A549 (cell line): ENCODE measurements around the gene MINDY4. TPM values are rescaled to one million over a fixed set of nuclear protein-coding genes. Genes with fewer than 3 reads are reported as not detected.

Experiments used
- ATAC-seq, 2 experiments: fragments of 200-7000 bp in 1 of 2; fragments of >200 bp in 1 of 2; cut with Nextera tagmentation in 1 of 2; cut with Tn5 transposase in 1 of 2; 3 replicates each; pipeline versions ENCODE4 v1.8.0 to v1.9.1; 2018 to 2020; ENCODE audit warnings: mild to moderate bottlenecking in 1 of 2, moderate library complexity in 1 of 2
- CTCF ChIA-PET: fragments of 300-600 bp; sonication (Branson Sonifier 250); formaldehyde crosslinking; extraction: SDS; loops from one replicate; lab custom pipeline; 2021; ENCODE audit warnings: antibody characterized with exemption, inconsistent platforms; lab: Yijun Ruan, JAX
- POLR2A ChIA-PET: fragments of 350-600 bp; formaldehyde crosslinking; extraction: SDS; loops from one replicate; lab custom pipeline; 2021; ENCODE audit warnings: antibody characterized with exemption, inconsistent platforms; lab: Yijun Ruan, JAX
- DNase-seq, 2 experiments: peaks; one replicate each; pipeline versions ENCODE4 v3.0.0 to v3.0.0-alpha.2; 2011 to 2016; ENCODE audit warnings: low read depth in 1 of 2, low spot score in 1 of 2
- FAIRE-seq: peaks from 2 replicates; lab custom pipeline; 2011; peaks lifted over from hg19 to GRCh38; lab: Jason Lieb, UNC
- H3K27ac ChIP-seq, 2 experiments: fragments of >200 bp; sonication (Bioruptor Twin); formaldehyde crosslinking; 3 replicates each; pipeline ENCODE4 v1.5.1; 2016 to 2017
- H3K4me1 ChIP-seq: fragments of >200 bp; sonication (Bioruptor Twin); formaldehyde crosslinking; 3 replicates; pipeline ENCODE4 v1.6.1; 2016
- H3K4me2 ChIP-seq: fragments of >200 bp; sonication (Bioruptor Twin); formaldehyde crosslinking; 3 replicates; pipeline ENCODE4 v1.6.1; 2016
- H3K4me3 ChIP-seq: fragments of >200 bp; sonication (Bioruptor Twin); formaldehyde crosslinking; 3 replicates; pipeline ENCODE4 v1.5.1; 2016
- H3K9me3 ChIP-seq: fragments of >200 bp; sonication (Bioruptor Twin); formaldehyde crosslinking; 3 replicates; pipeline ENCODE4 v1.6.1; 2016
- ATOH8 ChIP-seq: fragments of 250-450 bp; sonication (Bioruptor Pico); IDR thresholded peaks from 2 replicates; pipeline ENCODE4 v1.5.0; 2020; ENCODE audit warnings: low read depth, mild to moderate bottlenecking, moderate library complexity
- BCL3 ChIP-seq: fragments of >200 bp; sonication (Bioruptor Twin); formaldehyde crosslinking; IDR thresholded peaks from 3 replicates; pipeline ENCODE4 v1.6.1; 2016
- CBX8 ChIP-seq: fragments of 200-600 bp; sonication (generic); IDR thresholded peaks from 2 replicates; pipeline ENCODE4 v1.6.1; 2016
- CHD2 ChIP-seq: fragments of 150-350 bp; IDR thresholded peaks from 2 replicates; pipeline ENCODE4 v1.6.1; 2014; ENCODE audit warnings: low read length; ENCODE audit not compliant: partially characterized antibody
- CHD4 ChIP-seq: fragments of 200-600 bp; sonication (generic); IDR thresholded peaks from 2 replicates; pipeline ENCODE4 v1.6.1; 2016; ENCODE audit warnings: antibody characterized with exemption, mild to moderate bottlenecking, borderline replicate concordance
- CTCF ChIP-seq: fragments of >200 bp; sonication (Bioruptor Twin); formaldehyde crosslinking; IDR thresholded peaks from 3 replicates; pipeline ENCODE4 v1.5.1; 2016
- EHF ChIP-seq: fragments of 250-450 bp; sonication (Bioruptor Pico); IDR thresholded peaks from 2 replicates; pipeline ENCODE4 v1.5.0; 2020; ENCODE audit warnings: mild to moderate bottlenecking
- ESRRA ChIP-seq: fragments of 150-350 bp; IDR thresholded peaks from 2 replicates; pipeline ENCODE4 v1.6.1; 2014; ENCODE audit warnings: mild to moderate bottlenecking, low read length, borderline replicate concordance
- FOSL2 ChIP-seq, 2 experiments: fragments of 450-650 bp in 1 of 2; fragments of >200 bp in 1 of 2; sonication (Bioruptor Twin) in 1 of 2; formaldehyde crosslinking; IDR thresholded peaks; 2 replicates each; pipeline versions ENCODE4 v1.5.0 to v1.6.1; 2016 to 2020; ENCODE audit warnings: mild to moderate bottlenecking in 1 of 2, moderate library complexity in 1 of 2
- HEYL ChIP-seq: fragments of 250-450 bp; sonication (Bioruptor Pico); IDR thresholded peaks from 2 replicates; pipeline ENCODE4 v1.8.0; 2021; ENCODE audit warnings: mild to moderate bottlenecking, moderate library complexity
- HMGXB4 ChIP-seq: fragments of 250-450 bp; sonication (Bioruptor Pico); IDR thresholded peaks from 2 replicates; pipeline ENCODE4 v1.5.0; 2021; ENCODE audit warnings: mild to moderate bottlenecking, moderate library complexity, borderline replicate concordance
- HOXA7 ChIP-seq: fragments of 250-450 bp; sonication (Bioruptor Pico); IDR thresholded peaks from 2 replicates; pipeline ENCODE4 v1.5.0; 2020; ENCODE audit warnings: mild to moderate bottlenecking, moderate library complexity
- HOXB13 ChIP-seq: fragments of 250-450 bp; sonication (Bioruptor Pico); IDR thresholded peaks from 2 replicates; pipeline ENCODE4 v1.5.0; 2020; ENCODE audit warnings: low read depth, mild to moderate bottlenecking, moderate library complexity
- JUN ChIP-seq, 2 experiments: fragments of >200 bp; sonication (Bioruptor Twin); formaldehyde crosslinking; IDR thresholded peaks; 2 replicates in 1 of 2; 3 replicates in 1 of 2; pipeline ENCODE4 v1.6.1; 2016 to 2017
- MAFK ChIP-seq: fragments of 450-650 bp; IDR thresholded peaks from 2 replicates; pipeline ENCODE4 v1.6.1; 2014; ENCODE audit not compliant: partially characterized antibody
- MYC ChIP-seq: IDR thresholded peaks from 2 replicates; pipeline ENCODE4 v1.6.1; 2012; ENCODE audit warnings: mild to moderate bottlenecking, inconsistent platforms, low read length, improper control_type of control experiment, borderline replicate concordance
- NFE2L2 ChIP-seq: fragments of 150-350 bp; conservative IDR thresholded peaks from 2 replicates; pipeline ENCODE4 v1.6.1; 2014; ENCODE audit warnings: low read length
- NPAS2 ChIP-seq: fragments of 250-450 bp; sonication (Bioruptor Pico); IDR thresholded peaks from 2 replicates; pipeline ENCODE4 v1.8.0; 2022; ENCODE audit warnings: mild to moderate bottlenecking, moderate library complexity, borderline replicate concordance
- POLR2A ChIP-seq: IDR thresholded peaks from 2 replicates; pipeline ENCODE4 v1.6.1; 2012; ENCODE audit warnings: mild to moderate bottlenecking, low read length
- RAD21 ChIP-seq, 2 experiments: fragments of >200 bp in 1 of 2; sonication (Bioruptor Twin) in 1 of 2; formaldehyde crosslinking in 1 of 2; IDR thresholded peaks in 1 of 2; conservative IDR thresholded peaks in 1 of 2; 2 replicates in 1 of 2; 3 replicates in 1 of 2; pipeline ENCODE4 v1.6.1; 2012 to 2018; ENCODE audit warnings: inconsistent platforms in 1 of 2
- RARB ChIP-seq: fragments of 250-450 bp; sonication (Bioruptor Pico); IDR thresholded peaks from 2 replicates; pipeline ENCODE4 v1.8.0; 2021; ENCODE audit warnings: mild to moderate bottlenecking, moderate library complexity
- RCOR1 ChIP-seq: fragments of 150-350 bp; IDR thresholded peaks from 2 replicates; pipeline ENCODE4 v1.6.1; 2014; ENCODE audit warnings: antibody characterized with exemption, low read length, low read depth
- SREBF2 ChIP-seq: fragments of 450-650 bp; IDR thresholded peaks from 2 replicates; pipeline ENCODE4 v1.6.1; 2014; ENCODE audit warnings: mild to moderate bottlenecking, moderate library complexity
- TFCP2L1 ChIP-seq: fragments of 250-450 bp; sonication (Bioruptor Pico); IDR thresholded peaks from 2 replicates; pipeline ENCODE4 v1.5.0; 2021; ENCODE audit warnings: mild to moderate bottlenecking
- TP53 ChIP-seq: fragments of 250-450 bp; sonication (Bioruptor Pico); IDR thresholded peaks from 2 replicates; pipeline ENCODE4 v1.5.0; 2021; ENCODE audit warnings: mild to moderate bottlenecking, moderate library complexity
- USF2 ChIP-seq: fragments of 450-650 bp; IDR thresholded peaks from 2 replicates; pipeline ENCODE4 v1.6.1; 2014; ENCODE audit warnings: antibody characterized with exemption
- ZNF302 ChIP-seq: fragments of 250-450 bp; sonication (Bioruptor Pico); IDR thresholded peaks from 2 replicates; pipeline ENCODE4 v1.9.0; 2021; ENCODE audit warnings: inconsistent platforms, mild to moderate bottlenecking, moderate library complexity
- WGBS: methylation state at CpG from one replicate; pipeline ENCODE4 v1.1.6; 2017; ENCODE audit errors: missing lambda C conversion rate; 5-methylcytosine and 5-hydroxymethylcytosine counted together
- polyA plus RNA-seq, 4 experiments: library from polyadenylated mRNA; depleted of rRNA in 3 of 4; stranded (reverse); fragments of >200 nt; fragmentation: RNase III in 1 of 4; extraction: RNeasy Plus Mini Kit Qiagen cat#74134 plus additional on column Dnase treatment in 1 of 4; gene quantifications; 2 replicates in 3 of 4; 3 replicates in 1 of 4; pipeline ENCODE4 v1.2.3, GENCODE V29; 2011 to 2017

The MINDY4 gene
- polyA plus RNA-seq, 2 of the 4 experiments (the other 2 are of a cell fraction) = 1.8 to 3.6 TPM

GRCh38 chr7:30908681-30909080, 137.5 kb downstream of the MINDY4 start:
- no peak overlapping the region for H3K4me3 ChIP-seq
- H3K4me1 ChIP-seq = peaks cover 8% of the 10 kb centered on the region; the same call in 2 of the 3 replicates
- POLR2A ChIA-PET = no interaction called here
- TF ChIP-seq NPAS2 (CRISPR knock-in tag) (no peak), HMGXB4 (CRISPR knock-in tag) (no peak), POLR2A (no peak), RAD21 (conservative IDR thresholded peaks at IDR 0.05 in 1 of 2, IDR thresholded peaks at IDR 0.05 in 1 of 2) (no peak), BCL3 (no peak), TP53 (CRISPR knock-in tag) (no peak), CHD2 (no peak), HEYL (CRISPR knock-in tag) (no peak), RCOR1 (no peak), MYC (no peak), ZNF302 (CRISPR knock-in tag) (no peak), TFCP2L1 (no peak), EHF (no peak), CHD4 (no peak), FOSL2 (IDR thresholded peaks at IDR 0.05) (no peak), FOSL2 (CRISPR knock-in tag; IDR thresholded peaks at IDR 0.05) (no peak)
- TF ChIP-seq, all 56 proteins: peak for 0
- Histone ChIP-seq H3K9me3 (no peaks in the 10 kb centered on the region), H3K4me2 (no peak overlapping the region), H3K27ac (no peak overlapping the region)
- WGBS = 85% methylated on average over 10 of the region's 10 CpGs
- no peak for DNase-seq
- no peak for FAIRE-seq
- CTCF ChIA-PET = interaction anchor here (0.8 to 1.3 kb wide), 4 partner anchors 9 to 109 kb away, joined by 3 to 4 read pairs (median 3); no protein-coding TSS in a partner anchor
- ATAC-seq = peak in 1 of 2 experiments; percentile 39; a peak in 3 of 6 replicates

GRCh38 chr7:30909431-30909830, 138.2 kb downstream of the MINDY4 start:
- no peak for DNase-seq
- POLR2A ChIA-PET = no interaction called here
- H3K4me2 ChIP-seq = no peak overlapping the region
- no peak for FAIRE-seq
- 71% methylated on average over 5 of the region's 6 CpGs for WGBS
- no peaks in the 10 kb centered on the region for H3K9me3 ChIP-seq
- no peak overlapping the region for H3K4me3 ChIP-seq
- TF ChIP-seq NPAS2 (CRISPR knock-in tag) = no peak
- TF ChIP-seq NFE2L2 = no peak
- no peak for TF ChIP-seq HOXB13 (CRISPR knock-in tag)
- no peak for TF ChIP-seq ESRRA
- no peak for TF ChIP-seq USF2
- no peak for TF ChIP-seq SREBF2
- no peak for TF ChIP-seq HMGXB4 (CRISPR knock-in tag)
- TF ChIP-seq HOXA7 (CRISPR knock-in tag) = no peak
- TF ChIP-seq RARB = no peak
- no peak for TF ChIP-seq CBX8
- TF ChIP-seq MAFK = no peak
- no peak for TF ChIP-seq ATOH8 (CRISPR knock-in tag)
- TF ChIP-seq JUN (IDR thresholded peaks at IDR 0.05) = no peak
- no peak for TF ChIP-seq POLR2A
- no peak for TF ChIP-seq CTCF
- no peak for ATAC-seq
- CTCF ChIA-PET = interaction anchor here (1.2 to 2.5 kb wide), 2 partner anchors 10 to 29 kb away, joined by 4 to 5 read pairs; no protein-coding TSS in a partner anchor
- no peak overlapping the region for H3K27ac ChIP-seq
- peaks cover 11% of the 10 kb centered on the region; the same call in 2 of the 3 replicates for H3K4me1 ChIP-seq
